ENCODE results near the gene NSUN4.
"Not testable (repeated sequence)": the region's sequence is repeated elsewhere in the genome, so short reads cannot be mapped to it uniquely, and the experiment has no call there.

- not testable (repeated sequence) for TF ChIP-seq CTCF (IDR thresholded peaks at IDR 0.05); POLR2AphosphoS5 (IDR thresholded peaks at IDR 0.05; ENCODE audit: low read depth, low read length); REST (IDR thresholded peaks at IDR 0.05; ENCODE audit: insufficient read depth in 1 of 2, low read depth in 2 of 2, low read length in 1 of 2); SIN3A (IDR thresholded peaks at IDR 0.05; ENCODE audit: borderline replicate concordance, insufficient read depth, low read depth, low read length); TCF7L2 (IDR thresholded peaks at IDR 0.05; ENCODE audit: low read depth, low read length)
Measured at GRCh38 chr1:46365796-46366195, 25.2 kb downstream of the NSUN4 start.
